Activated CD4-positive, alpha-beta T cell treated with anti-CD3 and anti-CD28 coated beads for 4 hours (primary cell): ENCODE data around the gene ELL2.
"Not testable (repeated sequence)": the region's sequence is repeated elsewhere in the genome, so short reads cannot be mapped to it uniquely, and the experiment has no call there.

Source experiments
- DNase-seq, 2 donors: peaks; one replicate each; pipeline ENCODE4 v3.0.0-alpha.2; 2020

ELL2 gene

DNA sequence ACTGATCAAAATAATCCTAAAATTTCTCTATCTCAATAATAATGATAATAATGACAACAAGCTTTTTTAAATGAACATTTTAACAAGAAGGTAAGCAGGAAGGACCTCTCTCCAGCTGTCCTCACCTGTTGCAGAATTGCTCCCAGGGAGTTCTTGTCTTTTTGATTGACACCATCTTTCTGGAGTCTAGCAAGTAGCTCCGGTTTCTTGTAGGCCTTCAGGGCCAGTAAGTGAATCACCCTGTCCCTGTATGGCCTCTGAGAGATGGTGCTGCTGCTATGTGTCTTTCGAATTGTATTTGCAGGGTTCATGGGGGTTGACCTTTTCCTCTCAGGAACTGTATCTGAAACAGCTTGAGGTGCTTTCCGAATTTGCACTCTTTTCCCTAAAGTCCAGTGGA is 55.3 kb downstream of the ELL2 start:
- not testable (repeated sequence) for DNase-seq

DNA sequence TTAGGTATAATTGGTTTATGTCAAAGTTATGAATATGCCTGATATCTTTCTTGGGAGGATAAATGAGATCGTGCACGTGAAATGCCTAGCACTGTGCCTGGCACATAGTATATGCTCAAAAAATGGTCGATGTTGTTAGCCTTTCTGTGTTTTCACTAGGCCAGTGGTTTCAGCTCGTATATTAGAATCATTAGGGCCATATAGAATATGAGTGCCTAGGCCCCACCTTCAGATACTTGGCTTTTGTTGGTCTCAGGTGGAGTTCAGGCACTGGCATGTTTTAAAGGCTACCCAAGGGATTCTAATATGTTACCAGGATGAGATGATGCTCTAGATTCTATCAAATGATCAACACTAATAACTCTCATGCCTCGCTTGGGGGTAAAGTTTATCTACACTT is 56.8 kb downstream of the ELL2 start:
- no peak for DNase-seq

DNA sequence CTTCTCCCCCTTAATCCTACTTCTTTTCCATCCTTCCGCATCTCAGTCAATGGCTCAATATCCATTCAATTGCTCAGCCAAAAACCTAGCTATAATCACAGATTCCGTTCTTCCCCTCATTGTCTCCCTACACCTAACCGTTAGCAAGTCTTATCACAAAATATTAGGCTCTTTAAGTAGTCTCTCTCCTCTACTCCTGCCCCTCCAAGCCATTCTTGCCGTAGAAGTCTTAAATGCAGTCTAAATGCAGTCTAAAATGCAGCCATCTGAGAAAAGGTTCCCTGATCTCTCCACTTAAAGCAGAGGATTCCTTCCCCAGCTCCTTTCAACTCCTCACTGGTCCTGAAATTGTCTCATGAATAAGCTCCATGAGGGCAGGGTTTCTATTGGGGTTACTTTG is 57.8 kb downstream of the ELL2 start:
- DNase-seq: no peak

DNA sequence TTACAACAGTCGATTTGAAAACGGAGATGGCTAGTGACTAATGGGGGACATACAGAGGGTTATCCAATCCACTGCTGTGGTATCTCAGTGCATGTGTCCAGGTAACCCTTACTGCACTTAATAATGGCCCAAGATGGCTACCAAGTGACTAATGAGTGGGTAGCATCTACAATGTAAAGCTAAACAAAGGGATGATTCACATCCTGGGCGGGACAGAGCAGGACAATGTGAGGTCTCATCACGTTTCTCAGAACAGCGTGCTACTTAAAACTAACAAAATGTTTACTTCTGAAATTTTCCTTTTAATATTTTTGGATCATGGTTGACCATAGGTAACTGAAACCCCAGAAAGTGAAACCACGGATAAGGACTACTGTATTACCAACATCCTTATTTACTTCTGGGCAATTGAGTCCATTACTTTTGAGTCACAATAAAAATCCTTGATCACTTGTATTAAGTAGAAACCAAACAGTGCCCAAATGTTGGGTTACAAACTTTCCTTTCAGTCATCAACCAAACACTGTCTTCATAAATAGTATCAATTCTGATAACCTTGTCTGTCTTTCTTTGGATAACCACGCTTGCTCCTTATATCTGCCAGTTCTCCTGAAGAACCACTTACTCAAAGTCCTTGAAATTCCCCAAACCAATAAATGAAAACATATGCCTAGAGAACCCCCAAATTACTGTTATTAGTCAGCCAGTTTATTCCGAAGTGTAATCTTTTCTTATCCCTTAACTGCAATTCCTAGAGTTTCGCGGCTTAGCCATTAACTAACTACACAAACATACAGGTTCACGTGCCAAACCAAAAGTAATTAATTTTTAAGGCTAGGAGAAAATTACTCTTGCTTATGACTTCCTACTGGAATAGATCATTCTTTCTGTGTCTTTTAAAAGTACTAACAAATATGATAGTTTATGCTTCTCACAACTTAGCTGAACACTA is 59.7 kb downstream of the ELL2 start:
- peak in 1 of 2 donors; percentile 5 for DNase-seq

DNA sequence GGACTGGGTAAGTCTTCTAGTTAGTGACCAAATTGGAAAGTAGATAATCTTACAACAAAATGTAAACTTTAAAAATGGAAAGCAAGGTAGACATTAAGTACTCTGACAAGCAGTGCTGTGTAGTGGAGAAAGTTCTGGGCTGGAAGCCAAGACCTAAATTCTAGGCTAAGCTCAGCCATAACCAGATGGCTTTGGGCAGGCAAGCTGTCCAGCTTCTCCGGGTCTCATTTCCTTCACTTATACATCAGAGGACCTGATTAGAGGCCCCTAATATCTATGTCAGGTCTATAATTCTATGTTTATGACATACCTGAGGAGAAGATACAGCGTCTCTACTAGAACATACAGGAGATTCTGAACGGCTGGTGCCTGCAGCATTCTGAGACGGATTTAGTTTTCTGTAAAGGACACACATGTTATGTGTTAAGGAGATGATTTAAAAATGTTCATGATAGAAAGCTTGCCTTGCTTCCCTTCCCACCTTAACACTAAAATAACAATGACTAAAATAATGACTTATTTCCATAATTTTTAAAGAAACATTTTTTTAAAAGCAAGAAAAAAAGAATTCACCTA is 61.2 kb downstream of the ELL2 start:
- no peak for DNase-seq

DNA sequence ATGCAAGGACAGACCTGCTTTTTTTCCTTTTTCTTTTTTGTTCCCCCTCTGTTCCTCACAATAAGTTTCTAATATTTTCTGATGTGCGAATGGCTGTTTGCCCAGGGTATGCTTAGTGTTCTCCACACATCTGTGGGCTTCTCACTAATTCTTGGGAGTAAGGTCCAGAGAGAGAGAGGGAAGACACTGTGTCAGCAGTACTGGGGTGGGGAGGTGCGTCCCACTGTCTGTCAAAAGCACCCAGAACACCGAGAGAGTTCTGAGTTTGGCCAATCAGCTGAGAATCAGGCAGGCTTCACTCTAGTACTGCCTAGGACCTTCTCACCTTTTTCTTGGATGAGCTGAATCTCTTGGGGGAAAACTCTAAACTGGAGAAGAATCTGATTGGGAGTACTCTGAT is 61.8 kb downstream of the ELL2 start:
- no peak for DNase-seq

DNA sequence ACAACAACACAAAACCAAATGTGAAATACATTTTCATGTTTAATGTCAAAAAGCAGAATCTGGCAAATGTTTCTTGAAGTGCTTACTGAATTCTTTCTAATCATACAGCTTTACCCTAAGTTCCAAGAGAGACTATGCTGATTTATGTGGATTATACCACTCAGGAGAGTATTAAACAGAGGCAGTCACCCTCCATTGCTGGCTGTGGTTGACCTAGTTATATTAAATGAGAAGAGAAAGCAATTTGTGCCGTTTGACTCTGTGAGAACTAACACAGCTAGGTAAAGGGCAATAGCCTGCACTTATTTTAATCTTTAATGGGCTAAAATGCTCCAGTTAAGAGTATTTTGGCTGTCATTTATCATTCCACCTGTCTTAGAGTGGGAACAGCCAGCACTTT is 62.6 kb downstream of the ELL2 start:
- no peak for DNase-seq

DNA sequence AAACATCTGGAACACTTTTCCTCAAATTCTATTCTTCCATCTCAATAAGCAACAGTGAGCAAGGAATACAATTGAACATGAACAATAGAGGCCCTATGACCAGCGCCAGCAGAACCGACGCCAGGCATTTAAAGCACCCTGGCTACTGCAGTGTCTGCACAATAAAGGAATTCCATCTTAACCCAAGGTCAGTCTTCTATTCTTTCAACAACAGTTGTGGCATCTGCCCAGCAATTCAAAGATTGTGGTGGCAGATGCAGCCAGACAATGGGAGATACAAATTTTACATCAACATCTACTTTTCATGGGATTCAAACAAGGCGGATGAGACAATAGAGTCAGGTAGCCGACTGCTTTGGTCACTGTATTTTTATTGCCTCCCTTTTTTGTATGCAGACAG is 65.9 kb downstream of the ELL2 start:
- no peak for DNase-seq

DNA sequence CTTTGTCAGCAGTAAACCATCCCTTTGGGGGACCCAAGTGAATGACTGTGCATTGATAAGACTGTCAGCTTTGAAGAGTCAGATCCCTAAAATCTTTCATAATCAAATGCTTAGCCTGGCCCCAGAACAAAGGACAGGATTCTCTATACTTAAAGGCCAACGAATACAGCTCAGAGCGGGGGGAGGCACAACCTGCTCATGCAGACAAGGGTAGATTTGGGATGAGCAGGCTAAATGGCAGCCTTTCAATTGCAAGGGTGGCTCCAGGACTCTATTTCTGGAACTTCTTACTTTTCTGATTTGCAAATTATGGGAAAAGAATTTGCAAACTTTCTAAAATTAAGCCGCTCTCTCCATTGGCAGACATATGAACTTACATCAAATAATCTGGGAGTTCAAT is 66.4 kb downstream of the ELL2 start:
- no peak for DNase-seq

DNA sequence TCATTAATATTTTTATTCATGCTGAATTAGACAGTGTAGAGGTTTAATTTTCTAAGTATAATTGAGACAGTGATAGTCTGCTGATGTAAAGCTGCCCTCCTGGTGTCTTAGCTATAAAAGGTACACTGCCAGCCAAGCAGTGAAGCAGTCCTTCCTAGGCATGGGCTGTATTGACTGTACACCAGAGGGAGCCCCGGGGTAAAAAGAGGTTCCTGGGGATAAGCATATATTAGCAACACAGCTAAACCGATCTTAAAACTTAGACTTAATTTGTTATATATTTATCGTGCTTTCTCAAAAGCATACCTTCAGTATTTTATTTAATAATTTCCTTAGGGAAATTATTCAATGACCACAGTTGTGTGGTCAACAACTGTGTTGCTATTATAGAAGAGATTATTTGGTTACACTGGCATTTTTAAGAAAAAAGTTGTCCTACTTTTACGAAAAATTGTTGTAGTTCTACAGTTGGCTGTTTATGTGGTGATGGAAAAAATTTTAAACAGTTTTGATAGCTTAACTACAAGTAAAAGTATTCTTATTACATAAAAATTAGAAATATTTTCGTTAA is 68.8 kb downstream of the ELL2 start:
- peak; percentile 19 to 42 for DNase-seq

DNA sequence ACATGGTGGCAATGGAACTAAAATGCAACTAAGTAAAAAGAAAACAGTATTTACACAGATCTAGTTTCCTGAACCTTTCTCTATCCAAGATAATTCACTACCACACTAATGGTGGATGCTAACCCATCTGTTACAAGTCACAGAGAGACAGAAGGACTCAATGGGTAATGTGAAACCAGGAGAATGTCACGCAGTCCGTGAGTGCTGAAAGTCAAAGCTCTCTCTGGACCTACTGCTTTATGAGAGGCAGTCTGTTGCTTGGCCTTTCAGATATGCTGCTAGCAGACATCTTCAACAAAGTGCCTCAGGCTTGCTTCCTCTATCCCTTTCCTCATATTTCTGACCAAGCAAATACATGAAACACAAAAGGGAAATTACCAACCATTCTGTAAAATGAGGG is 70.2 kb downstream of the ELL2 start:
- DNase-seq: no peak

DNA sequence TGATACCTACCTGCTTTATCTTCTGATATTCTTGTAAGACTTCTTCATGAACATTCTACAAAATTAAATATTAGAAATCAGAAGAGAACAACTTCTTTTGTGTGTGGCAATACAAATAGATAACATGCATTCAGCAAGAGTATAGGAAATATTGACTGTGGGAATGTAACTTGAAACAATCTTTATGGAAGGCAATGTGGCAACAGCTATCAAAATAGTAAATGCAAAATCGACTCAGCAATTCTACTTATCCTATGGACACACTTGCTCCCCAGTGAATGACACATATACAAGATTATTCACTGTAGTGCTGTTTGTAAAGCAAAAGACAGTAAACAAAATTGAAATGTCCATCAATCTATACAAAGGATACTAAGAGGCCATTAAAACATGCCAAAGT is 72.6 kb downstream of the ELL2 start:
- DNase-seq: no peak

DNA sequence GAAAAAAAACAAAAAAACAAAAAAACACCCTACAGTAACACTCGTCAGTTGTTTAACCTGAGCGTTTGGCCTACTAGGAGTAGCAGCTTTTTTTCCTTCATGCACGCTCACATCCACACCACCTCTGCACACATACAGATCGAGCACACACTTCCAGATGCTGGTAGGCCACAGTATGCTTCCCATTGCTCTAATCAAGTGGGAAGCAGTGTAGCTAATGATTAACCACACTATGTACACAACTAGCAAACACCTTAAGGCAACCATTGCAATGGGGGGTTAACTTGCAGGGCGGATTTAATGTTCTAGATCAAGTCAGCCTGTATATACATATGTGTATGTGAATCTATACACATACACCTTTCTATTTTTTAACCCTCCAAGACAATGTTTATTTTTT is 73.7 kb downstream of the ELL2 start:
- DNase-seq: no peak

DNA sequence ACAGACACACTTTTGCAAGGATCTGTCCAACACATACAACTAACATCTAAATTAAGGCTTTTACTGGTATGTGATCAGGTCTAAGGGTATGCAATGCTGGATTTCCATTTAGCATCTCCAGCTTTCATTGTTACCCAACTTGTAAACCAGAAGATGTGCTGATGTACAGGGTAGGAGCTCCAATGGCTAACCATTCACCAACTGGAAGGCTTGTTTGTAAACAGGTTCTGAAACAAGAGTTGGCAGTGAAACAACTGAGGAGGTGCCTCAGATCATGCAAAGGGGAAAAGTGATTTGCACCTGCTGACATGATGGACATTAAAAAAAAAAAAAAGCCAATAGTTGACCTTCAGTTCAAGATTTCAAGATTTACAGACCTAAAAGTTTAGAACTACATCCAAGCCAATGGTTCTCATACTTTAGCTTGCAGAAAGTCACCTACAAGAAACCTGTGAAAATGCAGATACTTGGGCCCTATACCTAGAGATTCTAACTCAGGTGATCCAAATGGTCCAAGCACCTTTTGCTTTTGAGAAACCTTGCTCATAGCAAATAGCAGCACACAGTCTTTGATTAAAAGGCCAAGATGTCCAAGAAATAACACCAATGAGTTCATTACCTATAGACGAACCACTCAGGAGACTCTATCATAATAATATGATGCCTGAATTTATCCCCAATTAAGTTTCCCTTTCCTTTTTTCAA is 75.2 kb downstream of the ELL2 start:
- no peak for DNase-seq

DNA sequence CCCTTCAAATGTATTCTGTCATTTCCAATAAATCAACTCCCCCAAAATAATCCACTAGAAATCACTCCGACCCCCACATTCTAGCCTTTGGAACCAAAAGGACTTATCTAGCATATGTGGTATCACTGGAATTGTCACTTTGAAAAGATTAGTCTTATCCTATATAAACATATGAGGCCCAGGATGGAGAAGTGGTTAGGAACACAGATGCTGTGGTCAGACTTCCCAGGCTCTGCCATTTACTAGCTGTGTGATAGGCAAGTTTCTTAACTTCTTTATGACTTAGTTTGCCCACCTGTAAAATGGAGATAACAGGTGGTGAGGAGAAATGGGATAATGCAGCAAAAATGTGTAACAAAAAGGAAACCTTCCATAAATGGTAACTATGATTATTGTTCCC is 77.1 kb downstream of the ELL2 start:
- no peak for DNase-seq

DNA sequence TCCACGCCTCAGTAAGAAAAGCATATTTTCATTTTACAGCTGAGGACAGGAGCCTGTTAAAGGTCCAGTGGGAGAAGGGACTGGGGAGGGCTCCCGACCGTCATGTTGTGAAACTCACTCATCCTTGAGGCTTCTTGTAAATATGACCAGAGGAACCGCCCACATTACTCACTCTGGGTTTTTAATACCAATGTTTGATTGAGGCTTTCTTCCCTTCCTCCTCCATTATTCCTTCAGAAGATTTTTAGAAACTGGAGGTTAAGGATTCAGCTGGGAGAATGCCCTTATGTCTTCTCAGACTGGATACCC is 77.7 kb downstream of the ELL2 start:
- no peak for DNase-seq

DNA sequence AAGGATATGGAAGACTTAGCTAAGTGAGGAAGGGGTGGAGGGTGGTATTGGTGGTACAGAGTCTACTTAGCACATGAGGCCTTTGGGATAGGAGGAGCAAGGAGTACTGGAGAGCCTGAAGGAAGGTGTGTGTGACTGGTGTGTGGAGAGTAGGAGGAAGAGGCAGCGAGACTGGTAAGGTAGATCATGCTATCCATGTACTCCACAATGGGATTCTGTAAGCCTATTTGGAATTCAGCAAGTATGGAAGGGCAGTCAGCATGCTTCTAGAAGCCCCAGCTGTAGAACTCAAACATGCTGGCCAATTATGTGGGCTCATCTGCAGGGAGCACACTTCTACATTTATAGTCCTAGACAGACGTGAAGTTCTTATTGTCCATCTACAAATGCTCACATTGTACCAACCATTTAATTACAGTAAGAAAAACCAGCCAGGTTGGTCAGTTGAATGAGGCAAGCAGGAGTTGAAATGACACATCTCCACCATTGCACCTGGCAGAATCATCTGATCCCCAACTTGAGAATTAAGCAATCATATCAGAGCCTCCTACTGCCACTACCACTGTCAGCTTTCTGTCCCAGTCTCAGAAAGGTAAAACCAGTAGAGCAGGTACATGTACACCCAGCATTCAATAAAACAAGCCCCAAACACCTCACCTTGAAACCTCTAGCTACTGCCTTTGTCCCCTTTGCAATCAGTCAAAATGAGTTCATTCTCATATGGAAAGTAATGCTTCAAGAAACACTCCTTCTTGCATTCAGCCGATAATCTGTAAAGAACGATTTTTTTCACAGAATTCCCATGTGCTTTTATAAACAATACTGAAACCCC is 78.2 kb downstream of the ELL2 start:
- no peak for DNase-seq

DNA sequence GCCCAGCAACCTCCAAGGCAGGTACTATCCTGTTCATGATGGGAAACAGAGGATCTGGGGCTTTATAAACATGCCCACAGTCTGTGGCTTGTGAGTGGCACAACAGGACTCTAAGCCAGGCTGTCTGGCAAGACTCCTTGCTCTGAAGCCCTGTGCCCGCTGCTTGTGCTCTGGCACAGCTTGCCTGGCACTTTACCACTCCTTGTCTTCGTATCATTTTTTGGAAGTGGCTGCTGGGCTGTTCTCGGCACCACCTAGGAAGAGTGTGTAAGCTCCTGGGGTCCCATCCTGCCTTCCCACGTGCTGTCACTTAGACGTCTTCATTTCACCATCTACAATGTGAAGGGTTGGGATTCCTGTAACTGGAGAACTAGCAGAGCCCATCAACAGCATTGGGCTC is 79.8 kb downstream of the ELL2 start:
- DNase-seq: no peak

DNA sequence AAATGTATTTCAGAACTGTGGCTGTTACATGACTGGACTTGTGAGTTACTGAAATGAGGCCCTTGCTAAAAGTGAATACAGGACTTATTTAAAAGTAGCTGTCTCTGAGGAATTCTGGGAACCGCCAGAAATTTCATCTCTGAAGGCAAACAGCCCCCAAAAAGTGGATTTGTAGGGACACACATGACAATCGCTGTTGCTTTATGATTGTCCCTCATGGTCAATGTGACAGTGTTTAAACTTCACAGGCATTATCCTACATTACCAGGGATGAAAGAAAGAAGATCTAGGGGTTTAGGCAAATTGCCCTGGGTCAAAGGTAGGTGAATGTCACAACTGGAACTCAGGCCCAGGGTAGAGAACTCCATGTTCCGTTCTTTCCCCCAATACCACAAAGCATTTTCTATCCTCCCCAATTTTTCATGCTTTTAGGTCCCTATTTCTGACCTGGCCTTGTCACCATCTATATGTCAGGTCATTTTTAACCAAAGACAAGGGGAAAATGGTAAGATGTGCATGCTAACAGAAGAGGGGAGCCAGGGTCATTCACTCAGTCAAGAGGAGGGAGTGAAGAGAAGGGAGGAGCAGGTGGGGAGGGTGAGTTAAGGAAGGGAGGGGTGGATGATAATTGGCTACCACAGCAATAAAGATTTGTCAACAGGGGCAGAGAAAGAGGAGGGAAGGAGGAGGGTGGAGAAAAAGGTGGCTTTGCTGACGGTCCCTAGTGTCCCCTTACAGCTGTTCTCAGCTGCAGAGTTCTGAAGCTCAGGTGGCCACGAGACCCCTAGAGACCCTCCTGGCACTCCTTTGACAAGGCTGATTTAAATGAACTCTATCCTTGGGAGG is 81.3 kb downstream of the ELL2 start:
- DNase-seq: no peak

DNA sequence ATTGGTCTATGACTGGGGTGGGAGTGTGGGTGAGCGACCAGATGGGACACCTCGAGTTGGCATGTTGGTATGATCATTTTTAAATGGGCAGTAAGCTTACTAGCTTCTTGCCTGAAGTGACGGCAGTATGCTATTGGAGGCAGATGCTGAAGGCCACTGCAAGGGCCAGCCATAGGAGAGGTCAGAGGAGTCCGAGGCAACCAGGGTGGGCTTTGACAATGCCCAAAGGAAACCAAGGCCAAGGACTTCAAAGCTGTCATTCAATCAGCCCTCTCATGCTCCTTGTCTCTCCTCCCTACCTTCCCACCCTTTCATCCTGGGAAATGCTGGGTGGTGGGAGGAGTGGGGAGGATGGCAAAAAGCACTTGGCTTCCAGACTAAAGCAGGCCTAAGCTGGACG is 82.0 kb downstream of the ELL2 start:
- no peak for DNase-seq

DNA sequence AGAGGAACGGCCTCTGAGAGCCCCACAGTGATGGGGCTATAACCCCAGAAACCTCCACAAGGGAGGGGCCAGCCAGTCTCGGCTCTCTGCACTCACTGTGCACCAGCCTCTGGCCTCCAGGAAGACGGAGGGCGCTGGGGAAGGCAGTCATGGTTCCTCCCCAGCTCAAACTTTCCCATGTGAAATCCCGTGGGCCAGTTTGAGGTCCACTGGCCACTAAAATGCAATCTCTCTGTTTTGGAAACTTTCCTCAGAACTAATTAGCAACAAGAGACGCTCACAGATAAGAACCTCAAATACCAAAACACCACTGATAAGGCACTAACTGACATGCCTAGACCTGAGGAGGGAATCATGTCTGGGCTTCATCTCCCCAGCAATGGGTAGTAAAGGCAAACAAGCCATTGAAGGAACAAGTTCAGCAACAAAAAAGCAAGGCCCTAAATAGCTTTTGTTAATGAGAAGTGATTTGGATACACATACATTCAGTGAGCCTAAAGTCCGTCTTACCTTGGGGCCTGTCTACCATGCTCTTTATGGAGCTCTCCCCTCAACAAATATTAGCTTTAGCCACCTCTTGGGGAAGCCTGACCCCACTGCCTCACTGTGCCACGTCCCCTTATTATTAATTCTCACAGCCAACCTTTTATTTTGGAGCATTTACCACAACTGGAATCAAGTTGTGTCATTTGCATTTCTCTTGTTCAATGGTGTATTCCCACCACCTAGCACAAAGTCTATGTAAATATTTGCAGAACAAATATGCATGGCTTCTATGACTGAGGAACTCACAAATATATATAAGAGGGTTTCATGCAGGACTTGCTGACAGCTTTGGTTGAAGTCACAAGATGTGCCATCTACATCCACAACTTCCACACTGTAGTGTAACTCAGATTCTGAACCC is 83.0 kb downstream of the ELL2 start:
- no peak for DNase-seq
